Right renal cortex interstitium (tissue), 3 donors: ENCODE measurements around the gene MED28. TPM values are rescaled to one million over a fixed set of nuclear protein-coding genes. Genes with fewer than 3 reads are reported as not detected.
"Not testable (repeated sequence)": the region's sequence is repeated elsewhere in the genome, so short reads cannot be mapped to it uniquely, and the experiment has no call there.

Experiments
- DNase-seq, 3 donors: peaks; one replicate each; pipeline ENCODE4 v3.0.0-alpha.2; 2013; ENCODE audit warnings: low read depth in 3 of 3, low spot score in 2 of 3
- polyA plus RNA-seq, 3 donors: library from polyadenylated mRNA; unstranded; fragments of 120-200 nt; gene quantifications; one replicate each; pipeline ENCODE4 v1.2.1, GENCODE V29; 2013; ENCODE audit not compliant: insufficient read length in 3 of 3

Gene MED28
- 10 to 100 TPM; 60.4 to 65.2 (median 64.9) TPM for polyA plus RNA-seq

- DNase-seq, result peak; percentile 91 to 94 (median 91)
Observed at GRCh38 chr4:17614416-17615299, at the start of gene MED28. MED28 (plus strand) TSS chr4:17614641; CDS start chr4:17614655, 14 bp downstream.

- no peak for DNase-seq
Observed at GRCh38 chr4:17565846-17566245, 48.6 kb upstream of the MED28 start.

GRCh38 chr4:17567271-17567670, 47.2 kb upstream of the MED28 start:
- no peak for DNase-seq

- no peak for DNase-seq
Observed at GRCh38 chr4:17574206-17574605, 40.2 kb upstream of the MED28 start.

GRCh38 chr4:17575177-17575576, 39.3 kb upstream of the MED28 start:
- DNase-seq, result not testable (repeated sequence)

- peak; percentile 92 to 99 (median 93) for DNase-seq
Observed at GRCh38 chr4:17576932-17577664, 37.3 kb upstream of the MED28 start, which contains the start of gene LAP3. LAP3 (plus strand) TSS chr4:17577198; CDS start chr4:17577466, 268 bp downstream.

- DNase-seq, result peak in 2 of 3 donors; percentile 5 to 8
Observed at GRCh38 chr4:17577665-17578481, 36.6 kb upstream of the MED28 start.

- no peak for DNase-seq
Observed at GRCh38 chr4:17578482-17578891, 36.0 kb upstream of the MED28 start.

- no peak for DNase-seq
Observed at GRCh38 chr4:17580969-17581368, 33.5 kb upstream of the MED28 start.

- no peak for DNase-seq
Observed at GRCh38 chr4:17583276-17583675, 31.2 kb upstream of the MED28 start.

- DNase-seq, result no peak
Observed at GRCh38 chr4:17583941-17584340, 30.5 kb upstream of the MED28 start.

- no peak for DNase-seq
Observed at GRCh38 chr4:17584521-17585213, 29.8 kb upstream of the MED28 start.

GRCh38 chr4:17587094-17587822, 27.2 kb upstream of the MED28 start:
- no peak for DNase-seq

- no peak for DNase-seq
Observed at GRCh38 chr4:17589355-17589754, 25.1 kb upstream of the MED28 start.

- DNase-seq, result no peak
Observed at GRCh38 chr4:17595471-17596005, 18.9 kb upstream of the MED28 start.

GRCh38 chr4:17597517-17597916, 16.9 kb upstream of the MED28 start:
- no peak for DNase-seq

- no peak for DNase-seq
Observed at GRCh38 chr4:17599826-17600225, 14.6 kb upstream of the MED28 start.

- DNase-seq, result no peak
Observed at GRCh38 chr4:17605236-17605635, 9.2 kb upstream of the MED28 start.

GRCh38 chr4:17613761-17614415, 553 bp upstream of the MED28 start:
- peak in 1 of 3 donors; percentile 8 for DNase-seq
